ENCODE data around the gene SOX6. TPM values are rescaled to one million over a fixed set of nuclear protein-coding genes. Genes with fewer than 3 reads are reported as not detected.

SOX6 gene
- total RNA-seq, 1 experiment from 2014 or later, result not detected

DNA sequence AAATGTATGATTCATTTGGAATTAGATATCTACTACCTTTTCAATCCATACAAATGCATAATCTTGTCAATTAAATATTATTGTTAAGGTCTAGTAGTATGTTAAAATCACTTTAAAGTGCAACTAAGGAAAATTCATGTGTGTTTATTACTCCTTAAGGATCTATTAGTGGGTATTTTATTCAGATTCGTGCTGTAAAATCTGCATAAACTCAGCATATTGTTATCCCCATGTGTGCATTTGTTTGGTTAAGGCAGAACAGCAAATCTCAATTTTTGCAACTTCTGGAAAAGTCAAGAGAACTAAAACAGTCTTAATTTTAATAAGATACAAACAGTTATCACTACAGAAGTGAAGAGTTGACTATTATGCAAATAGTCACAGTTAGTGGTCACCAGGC is 234.5 kb downstream of the SOX6 start:
- peaks cover 2% of the 10 kb centered on the region; the same call in 1 of the 2 replicates for H3K27me3 Mint-ChIP-seq (ENCODE audit: low read depth)
- Histone ChIP-seq H2BK20ac (ENCODE audit: low read depth, low read length, poor library complexity, severe bottlenecking) (no peak overlapping the region), H2BK15ac (ENCODE audit: low read depth, low read length) (no peak overlapping the region), H2BK5ac (ENCODE audit: insufficient read length, low read length) (no peak overlapping the region), H4K20me1 (ENCODE audit: control insufficient read depth, insufficient read depth, insufficient read length) (no peaks in the 10 kb centered on the region), H3K27ac (ENCODE audit: insufficient read length, low read depth, low read length) (no peak overlapping the region), H3K79me1 (ENCODE audit: insufficient read depth, low read depth, low read length, poor library complexity, severe bottlenecking) (no peaks in the 10 kb centered on the region), H2BK12ac (ENCODE audit: insufficient read length, low read depth, low read length) (no peak overlapping the region), H3K79me2 (ENCODE audit: insufficient read depth, low read length) (no peaks in the 10 kb centered on the region), H3K27me3 (ENCODE audit: insufficient read depth, low read length) (no peaks in the 10 kb centered on the region), H2BK120ac (ENCODE audit: low read depth, low read length, poor library complexity, severe bottlenecking) (no peak overlapping the region), H4K5ac (ENCODE audit: insufficient read length, low read depth, low read length) (no peak overlapping the region), H3T11ph (ENCODE audit: low read length) (no peak overlapping the region), H3K9me3 (ENCODE audit: control insufficient read depth, low read depth, low read length) (no peaks in the 10 kb centered on the region), H3K23ac (ENCODE audit: insufficient read length, low read depth, low read length) (no peak overlapping the region), H4K8ac (replicated peaks; ENCODE audit: insufficient read length, low read depth, low read length) (no peak overlapping the region), H3K4ac (ENCODE audit: low read depth, low read length) (no peak overlapping the region), H3K9ac (ENCODE audit: extremely low read depth, insufficient read length, low read length) (no peak overlapping the region), H2AFZ (ENCODE audit: low read length) (no peak overlapping the region), H2AK5ac (ENCODE audit: insufficient read length, low read length) (no peak overlapping the region), H4K91ac (ENCODE audit: insufficient read length, low read depth, low read length) (no peak overlapping the region), H3K23me2 (ENCODE audit: insufficient read length, low read depth, low read length, poor library complexity, severe bottlenecking) (no peaks in the 10 kb centered on the region), H3K4me1 (ENCODE audit: insufficient read depth, low read length) (no peaks in the 10 kb centered on the region), H3K18ac (ENCODE audit: insufficient read length, low read depth, low read length) (no peak overlapping the region), H3K14ac (ENCODE audit: insufficient read depth, low read length) (no peak overlapping the region), H3K4me2 (ENCODE audit: insufficient read depth, insufficient read length, low read length) (no peak overlapping the region), H3K56ac (ENCODE audit: insufficient read length, low read depth, low read length) (no peak overlapping the region)
- DNase-seq, result no peak
- TF ChIP-seq, protein P1, sequence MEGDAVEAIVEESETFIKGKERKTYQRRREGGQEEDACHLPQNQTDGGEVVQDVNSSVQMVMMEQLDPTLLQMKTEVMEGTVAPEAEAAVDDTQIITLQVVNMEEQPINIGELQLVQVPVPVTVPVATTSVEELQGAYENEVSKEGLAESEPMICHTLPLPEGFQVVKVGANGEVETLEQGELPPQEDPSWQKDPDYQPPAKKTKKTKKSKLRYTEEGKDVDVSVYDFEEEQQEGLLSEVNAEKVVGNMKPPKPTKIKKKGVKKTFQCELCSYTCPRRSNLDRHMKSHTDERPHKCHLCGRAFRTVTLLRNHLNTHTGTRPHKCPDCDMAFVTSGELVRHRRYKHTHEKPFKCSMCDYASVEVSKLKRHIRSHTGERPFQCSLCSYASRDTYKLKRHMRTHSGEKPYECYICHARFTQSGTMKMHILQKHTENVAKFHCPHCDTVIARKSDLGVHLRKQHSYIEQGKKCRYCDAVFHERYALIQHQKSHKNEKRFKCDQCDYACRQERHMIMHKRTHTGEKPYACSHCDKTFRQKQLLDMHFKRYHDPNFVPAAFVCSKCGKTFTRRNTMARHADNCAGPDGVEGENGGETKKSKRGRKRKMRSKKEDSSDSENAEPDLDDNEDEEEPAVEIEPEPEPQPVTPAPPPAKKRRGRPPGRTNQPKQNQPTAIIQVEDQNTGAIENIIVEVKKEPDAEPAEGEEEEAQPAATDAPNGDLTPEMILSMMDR (conservative IDR thresholded peaks at IDR 0.05), result no peak
- no peaks in the 10 kb centered on the region for H3K9me3 Mint-ChIP-seq
- WGBS (ENCODE audit: extremely low coverage, insufficient read length, low lambda C conversion rate), result no CpG with 5 or more reads among the region's 1 CpG
- no peak overlapping the region for H3K4me3 Mint-ChIP-seq
- no peaks in the 10 kb centered on the region for H3K36me3 Mint-ChIP-seq (ENCODE audit: insufficient read depth in 1 of 3, low read depth in 3 of 3)
- H3K4me1 Mint-ChIP-seq, result peaks cover 7% of the 10 kb centered on the region in 2 experiments
- no peak overlapping the region; a peak in 1 of 7 replicates for H3K27ac Mint-ChIP-seq
